Keratinocyte (primary cell): ENCODE measurements around the gene NUDT7.

ENCODE experiments used
- CTCF ChIP-seq, 3 experiments: IDR thresholded peaks in 1 of 3; conservative IDR thresholded peaks in 1 of 3; optimal IDR thresholded peaks in 1 of 3; 2 replicates in 2 of 3; 3 replicates in 1 of 3; pipeline versions ENCODE3 to v1.5.1; 2011; ENCODE audit warnings: low read length in 3 of 3, mild to moderate bottlenecking in 3 of 3, moderate library complexity in 2 of 3, control low read depth in 1 of 3, inconsistent platforms in 1 of 3; ENCODE audit not compliant: insufficient read depth in 2 of 3; ENCODE audit errors: extremely low read depth in 1 of 3
- EZH2 ChIP-seq: IDR thresholded peaks from one replicate; pipeline ENCODE4 v1.6.1; 2012; ENCODE audit warnings: inconsistent platforms, mild to moderate bottlenecking, low read length, moderate library complexity

GRCh38 chr16:77767826-77768225, 45.5 kb downstream of the NUDT7 start:
- no peak for TF ChIP-seq EZH2
- TF ChIP-seq CTCF (optimal IDR thresholded peaks at IDR 0.05 in 1 of 3, IDR thresholded peaks at IDR 0.05 in 1 of 3, conservative IDR thresholded peaks at IDR 0.05 in 1 of 3; ENCODE audit: extremely low read depth in 1 of 3, insufficient read depth in 2 of 3, low read length in 3 of 3) = no peak
